ENCODE data around the gene SPINK7.

SPINK7 gene

DNA sequence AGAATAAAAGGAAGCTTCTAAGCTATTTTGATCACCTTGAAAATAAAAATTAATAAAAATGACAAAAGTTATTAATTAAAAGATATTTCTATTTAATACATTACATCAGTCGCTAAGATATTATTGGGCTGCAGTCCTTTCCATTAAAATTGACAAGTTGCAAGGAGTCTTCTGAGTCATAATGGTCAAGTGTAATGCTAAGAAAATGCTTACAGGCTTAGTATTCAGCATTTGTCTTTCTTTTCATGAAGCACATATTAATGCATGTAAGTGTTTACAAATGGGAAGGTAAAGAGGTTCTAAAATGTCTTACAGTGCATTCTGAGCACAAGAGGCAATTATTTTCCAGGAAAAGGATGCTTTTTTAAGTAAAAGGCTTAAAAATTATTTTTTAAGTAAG lies 40.5 kb downstream of the SPINK7 start:
- no peak for DNase-seq (ENCODE audit: extremely low read depth, low read depth)
- TF ChIP-seq, protein P1, sequence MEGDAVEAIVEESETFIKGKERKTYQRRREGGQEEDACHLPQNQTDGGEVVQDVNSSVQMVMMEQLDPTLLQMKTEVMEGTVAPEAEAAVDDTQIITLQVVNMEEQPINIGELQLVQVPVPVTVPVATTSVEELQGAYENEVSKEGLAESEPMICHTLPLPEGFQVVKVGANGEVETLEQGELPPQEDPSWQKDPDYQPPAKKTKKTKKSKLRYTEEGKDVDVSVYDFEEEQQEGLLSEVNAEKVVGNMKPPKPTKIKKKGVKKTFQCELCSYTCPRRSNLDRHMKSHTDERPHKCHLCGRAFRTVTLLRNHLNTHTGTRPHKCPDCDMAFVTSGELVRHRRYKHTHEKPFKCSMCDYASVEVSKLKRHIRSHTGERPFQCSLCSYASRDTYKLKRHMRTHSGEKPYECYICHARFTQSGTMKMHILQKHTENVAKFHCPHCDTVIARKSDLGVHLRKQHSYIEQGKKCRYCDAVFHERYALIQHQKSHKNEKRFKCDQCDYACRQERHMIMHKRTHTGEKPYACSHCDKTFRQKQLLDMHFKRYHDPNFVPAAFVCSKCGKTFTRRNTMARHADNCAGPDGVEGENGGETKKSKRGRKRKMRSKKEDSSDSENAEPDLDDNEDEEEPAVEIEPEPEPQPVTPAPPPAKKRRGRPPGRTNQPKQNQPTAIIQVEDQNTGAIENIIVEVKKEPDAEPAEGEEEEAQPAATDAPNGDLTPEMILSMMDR (IDR thresholded peaks at IDR 0.05; ENCODE audit: low read depth, low read length), result no peak

DNA sequence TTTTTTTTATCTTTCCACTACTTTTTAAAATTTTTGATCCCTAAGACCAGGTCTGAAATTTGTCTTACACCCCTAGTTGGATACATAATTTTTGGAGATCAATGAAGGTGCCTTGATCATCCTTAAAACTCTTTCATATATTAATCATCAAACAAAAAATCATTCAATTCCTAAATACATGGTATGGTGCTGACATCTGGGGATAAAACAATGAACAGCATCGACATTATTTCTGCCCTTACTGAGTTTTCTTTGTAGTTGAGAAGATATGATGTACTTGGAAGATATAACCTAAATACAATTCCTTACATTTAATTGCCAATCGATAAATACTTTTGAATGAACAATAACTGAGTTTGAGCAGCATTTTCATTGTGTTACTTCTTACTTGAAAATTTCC lies 41.4 kb downstream of the SPINK7 start:
- TF ChIP-seq, protein P1 (IDR thresholded peaks at IDR 0.05; ENCODE audit: low read depth, low read length), result no peak
- no peak for DNase-seq (ENCODE audit: extremely low read depth, low read depth)

DNA sequence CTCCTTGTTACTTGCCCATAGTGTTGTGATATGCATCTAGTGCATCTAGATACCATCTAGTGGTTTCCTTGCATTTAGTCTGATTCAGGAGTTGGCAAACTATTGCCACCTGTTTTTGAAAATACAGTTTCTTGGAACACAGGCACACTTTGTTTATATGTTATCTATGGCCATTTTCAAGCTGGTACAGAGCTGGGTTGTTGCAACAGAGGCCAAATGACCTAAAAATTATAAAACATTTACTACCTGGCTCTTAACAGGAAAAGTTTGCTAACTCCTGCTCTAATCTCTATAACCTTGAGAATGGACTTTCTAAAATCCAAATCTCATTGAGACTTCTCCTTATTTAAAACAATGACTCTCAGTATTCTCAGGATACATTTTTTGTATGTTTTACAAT lies 52.1 kb downstream of the SPINK7 start:
- TF ChIP-seq, protein P1 (IDR thresholded peaks at IDR 0.05; ENCODE audit: low read depth, low read length), result no peak
- no peak for DNase-seq (ENCODE audit: extremely low read depth, low read depth)

Measured in AG09319 (cell line).